ENCODE results near the gene TAAR8.
"Not testable (repeated sequence)": the region's sequence is repeated elsewhere in the genome, so short reads cannot be mapped to it uniquely, and the experiment has no call there.

- TF ChIP-seq ZNF462 (CRISPR knock-in tag; IDR thresholded peaks at IDR 0.05); CTCF (conservative IDR thresholded peaks at IDR 0.05; ENCODE audit: low read depth in 2 of 2); EZH2 (IDR thresholded peaks at IDR 0.05; ENCODE audit: low read depth, unreplicated experiment); POLR2AphosphoS5 (IDR thresholded peaks at IDR 0.05; ENCODE audit: low read depth); REST (IDR thresholded peaks at IDR 0.05; ENCODE audit: unreplicated experiment); NANOG (IDR thresholded peaks at IDR 0.05; ENCODE audit: borderline replicate concordance); ZNF331 (CRISPR knock-in tag; IDR thresholded peaks at IDR 0.05; ENCODE audit: low read depth); CREB1 (CRISPR knock-in tag; IDR thresholded peaks at IDR 0.05; ENCODE audit: low read depth); JUNB (IDR thresholded peaks at IDR 0.05; ENCODE audit: unreplicated experiment): not testable (repeated sequence)
- TF ChIP-seq, protein P1, sequence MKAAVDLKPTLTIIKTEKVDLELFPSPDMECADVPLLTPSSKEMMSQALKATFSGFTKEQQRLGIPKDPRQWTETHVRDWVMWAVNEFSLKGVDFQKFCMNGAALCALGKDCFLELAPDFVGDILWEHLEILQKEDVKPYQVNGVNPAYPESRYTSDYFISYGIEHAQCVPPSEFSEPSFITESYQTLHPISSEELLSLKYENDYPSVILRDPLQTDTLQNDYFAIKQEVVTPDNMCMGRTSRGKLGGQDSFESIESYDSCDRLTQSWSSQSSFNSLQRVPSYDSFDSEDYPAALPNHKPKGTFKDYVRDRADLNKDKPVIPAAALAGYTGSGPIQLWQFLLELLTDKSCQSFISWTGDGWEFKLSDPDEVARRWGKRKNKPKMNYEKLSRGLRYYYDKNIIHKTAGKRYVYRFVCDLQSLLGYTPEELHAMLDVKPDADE (IDR thresholded peaks at IDR 0.05): not testable (repeated sequence)
Observed at GRCh38 chr6:132600900-132601299, 48.4 kb downstream of the TAAR8 start.
